ENCODE results near the gene ESR1.
"Not testable (repeated sequence)": the region's sequence is repeated elsewhere in the genome, so short reads cannot be mapped to it uniquely, and the experiment has no call there.

ESR1 gene

GRCh38 chr6:151899796-151900195, 92.3 kb downstream of the ESR1 start:
- not testable (repeated sequence) for DNase-seq

GRCh38 chr6:151900256-151900655, 92.8 kb downstream of the ESR1 start:
- DNase-seq, result no peak

GRCh38 chr6:151901009-151901411, 93.5 kb downstream of the ESR1 start:
- DNase-seq, result no peak

GRCh38 chr6:151904631-151905030, 97.1 kb downstream of the ESR1 start:
- DNase-seq, result no peak

GRCh38 chr6:151905072-151905471, 97.6 kb downstream of the ESR1 start:
- no peak for DNase-seq

- DNase-seq, result no peak
Observed at GRCh38 chr6:151905854-151906253, 98.4 kb downstream of the ESR1 start.

GRCh38 chr6:151911401-151911800, 103.9 kb downstream of the ESR1 start:
- DNase-seq, result no peak

GRCh38 chr6:151914484-151914883, 107.0 kb downstream of the ESR1 start:
- no peak for DNase-seq

GRCh38 chr6:151916075-151916474, 108.6 kb downstream of the ESR1 start:
- DNase-seq, result no peak

GRCh38 chr6:151916680-151917164, 109.2 kb downstream of the ESR1 start:
- DNase-seq, result no peak

GRCh38 chr6:151917531-151918329, 110.2 kb downstream of the ESR1 start:
- DNase-seq, result no peak

GRCh38 chr6:151940307-151940706, 132.8 kb downstream of the ESR1 start:
- DNase-seq, result no peak

- no peak for DNase-seq
Observed at GRCh38 chr6:151948002-151948743, 140.7 kb downstream of the ESR1 start.

GRCh38 chr6:151958332-151958731, 150.8 kb downstream of the ESR1 start:
- no peak for DNase-seq

- no peak for DNase-seq
Observed at GRCh38 chr6:151959086-151959485, 151.6 kb downstream of the ESR1 start.

- DNase-seq, result no peak
Observed at GRCh38 chr6:151961809-151962208, 154.3 kb downstream of the ESR1 start.

- DNase-seq, result no peak
Observed at GRCh38 chr6:151962246-151962846, 154.9 kb downstream of the ESR1 start.

GRCh38 chr6:151963001-151963400, 155.5 kb downstream of the ESR1 start:
- DNase-seq, result no peak

GRCh38 chr6:151964412-151964811, 156.9 kb downstream of the ESR1 start:
- not testable (repeated sequence) for DNase-seq

- DNase-seq, result no peak
Observed at GRCh38 chr6:151974061-151974617, 166.7 kb downstream of the ESR1 start.

- DNase-seq, result no peak
Observed at GRCh38 chr6:151975795-151976194, 168.3 kb downstream of the ESR1 start.

GRCh38 chr6:151988199-151988598, 180.7 kb downstream of the ESR1 start:
- DNase-seq, result not testable (repeated sequence)

- no peak for DNase-seq
Observed at GRCh38 chr6:151992091-151992490, 184.6 kb downstream of the ESR1 start.
